KOPT-K1 (cell line): Measurements from ENCODE around the gene MROH7.

Source experiments
- H3K27ac ChIP-seq: fragments of 200-600 bp; sonication (generic); 2 replicates; pipeline ENCODE4 v1.5.1; 2016; ENCODE audit warnings: antibody characterized with exemption, mild to moderate bottlenecking, low read depth, low read length; ENCODE audit not compliant: poor library complexity, severe bottlenecking
- H3K36me3 ChIP-seq: fragments of 200-600 bp; sonication (generic); 2 replicates; pipeline ENCODE4 v1.5.1; 2017; ENCODE audit warnings: antibody characterized with exemption, mild to moderate bottlenecking, low read length, moderate library complexity; ENCODE audit not compliant: insufficient read depth
- H3K9me3 ChIP-seq: fragments of 200-600 bp; sonication (generic); 2 replicates; pipeline ENCODE4 v1.5.1; 2017; ENCODE audit warnings: antibody characterized with exemption, low read length, mild to moderate bottlenecking; ENCODE audit not compliant: insufficient read depth, poor library complexity, severe bottlenecking

Gene MROH7

DNA sequence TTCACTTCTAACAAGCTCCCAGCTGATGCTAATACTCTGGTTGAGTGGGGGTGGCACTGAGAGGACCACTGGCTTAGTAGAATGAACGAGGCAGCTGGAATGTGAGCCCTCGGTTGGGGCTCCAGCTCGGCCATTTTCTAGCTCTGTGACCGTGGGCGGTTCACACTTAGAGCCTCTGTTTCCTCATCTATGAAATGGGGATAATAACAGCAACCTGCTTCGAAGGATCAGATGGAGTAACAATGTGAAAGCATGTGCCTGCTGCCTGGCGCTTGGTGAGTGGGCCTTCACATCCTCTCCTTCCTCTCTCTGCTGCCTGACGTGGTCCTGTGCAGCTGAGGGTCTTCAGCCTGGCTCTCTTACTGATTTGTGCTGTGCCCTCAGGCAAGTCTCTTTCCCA, 53.2 kb downstream of the MROH7 start:
- H3K9me3 ChIP-seq = no peaks in the 10 kb centered on the region
- H3K36me3 ChIP-seq = no peaks in the 10 kb centered on the region
- no peak overlapping the region for H3K27ac ChIP-seq

DNA sequence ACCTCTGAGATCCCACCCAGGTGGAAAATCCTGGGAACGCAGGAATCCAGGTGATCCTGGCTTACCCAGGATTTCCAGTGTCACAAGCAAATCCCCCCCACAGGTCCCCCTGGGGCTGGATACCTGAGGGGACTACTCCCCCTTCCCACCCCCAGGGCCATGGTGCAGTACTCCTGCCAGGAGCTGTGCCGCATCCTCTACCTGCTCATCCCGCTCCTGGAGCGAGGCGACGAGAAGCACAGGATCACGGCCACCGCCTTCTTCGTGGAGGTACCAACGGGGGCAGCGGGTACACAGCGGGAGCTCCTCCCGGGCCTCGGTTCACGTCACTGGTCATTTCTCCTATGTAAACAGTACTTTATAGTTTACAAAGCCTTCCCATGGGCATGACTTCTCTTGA, 53.6 kb downstream of the MROH7 start:
- Histone ChIP-seq H3K9me3 (no peaks in the 10 kb centered on the region), H3K36me3 (no peaks in the 10 kb centered on the region), H3K27ac (no peak overlapping the region)

DNA sequence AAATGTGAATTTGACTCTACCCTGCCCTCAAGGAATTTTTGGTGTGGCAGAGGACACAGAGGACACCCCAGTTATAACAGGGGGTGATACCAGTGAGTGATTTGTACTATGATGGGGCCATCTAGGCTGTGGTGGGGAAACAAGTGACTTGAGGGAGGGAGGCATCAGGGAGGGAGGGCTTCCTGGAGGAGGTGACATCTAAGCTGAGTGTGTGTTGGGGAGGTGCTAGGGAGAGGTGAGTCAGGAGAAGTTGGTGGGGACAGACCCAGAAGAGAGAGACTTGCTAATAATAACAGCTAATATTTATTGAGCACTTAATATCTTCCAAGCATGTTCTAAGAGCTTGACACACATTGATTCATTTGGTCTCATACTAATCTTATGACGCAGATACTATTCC, 54.2 kb downstream of the MROH7 start:
- Histone ChIP-seq H3K9me3 (no peaks in the 10 kb centered on the region), H3K27ac (no peak overlapping the region), H3K36me3 (no peaks in the 10 kb centered on the region)

DNA sequence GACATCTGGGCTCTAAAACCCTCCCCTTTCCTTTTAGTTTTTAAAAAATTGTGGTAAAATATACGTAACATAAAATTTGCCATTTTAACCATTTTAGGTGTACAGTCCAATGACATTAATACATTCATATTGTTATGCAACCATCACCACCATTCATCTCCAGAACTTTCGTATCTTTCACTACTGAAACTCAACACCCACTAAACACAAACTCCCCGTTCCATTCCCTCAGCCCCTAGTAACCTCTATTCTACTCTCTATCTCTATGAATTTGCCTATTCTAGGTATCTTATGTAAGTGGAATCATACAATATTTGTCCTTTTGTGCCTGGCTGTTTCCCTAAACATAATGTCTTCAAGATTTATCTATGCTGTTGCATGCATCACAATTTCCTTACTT, 54.7 kb downstream of the MROH7 start:
- Histone ChIP-seq H3K27ac (no peak overlapping the region), H3K9me3 (no peaks in the 10 kb centered on the region), H3K36me3 (no peaks in the 10 kb centered on the region)

DNA sequence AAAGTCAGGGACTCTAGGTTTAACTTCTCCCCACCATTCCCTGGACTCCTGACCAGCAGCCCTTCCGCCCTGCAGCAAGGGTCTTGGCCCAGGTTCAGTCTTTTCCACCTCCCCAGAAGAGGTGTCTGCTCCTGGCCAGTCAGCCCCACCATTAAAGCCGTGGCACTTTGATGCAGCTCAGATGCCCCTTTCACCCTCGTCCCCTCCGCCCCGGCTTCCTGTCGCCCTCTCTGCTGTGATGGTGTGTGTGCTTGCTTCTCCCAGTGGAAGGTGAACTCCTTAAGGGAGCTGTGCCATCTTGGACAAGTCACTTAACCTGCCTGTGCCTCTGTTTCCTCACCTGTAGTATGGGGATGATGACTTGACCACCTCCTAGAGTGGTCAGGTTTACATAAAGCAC, 56.3 kb downstream of the MROH7 start:
- Histone ChIP-seq H3K27ac (no peak overlapping the region), H3K9me3 (no peaks in the 10 kb centered on the region)

DNA sequence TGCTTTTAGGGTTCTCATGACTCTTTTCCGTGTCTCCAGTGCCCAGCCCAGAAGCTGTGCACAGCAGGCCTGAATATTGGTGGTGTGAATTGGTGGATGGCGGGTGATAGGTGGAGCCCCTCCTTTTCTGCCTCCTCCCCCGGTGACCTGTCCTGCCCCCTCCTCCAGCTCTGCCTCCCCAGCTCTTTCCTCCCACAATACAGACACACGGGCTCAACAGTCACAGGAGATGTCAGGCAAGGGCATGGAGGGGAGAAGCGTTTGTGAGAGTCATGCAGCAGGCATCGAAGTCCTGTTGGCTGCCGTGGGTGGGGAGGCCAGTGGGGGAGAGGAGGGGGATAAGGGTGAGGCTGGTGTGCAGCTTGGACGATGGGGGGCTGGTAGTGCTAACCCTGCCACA, 56.8 kb downstream of the MROH7 start:
- Histone ChIP-seq H3K27ac (no peak overlapping the region), H3K9me3 (no peaks in the 10 kb centered on the region), H3K36me3 (no peaks in the 10 kb centered on the region)

More for the DNA sequence above, 56.3 kb downstream of the MROH7 start:
- no peaks in the 10 kb centered on the region for H3K36me3 ChIP-seq

DNA sequence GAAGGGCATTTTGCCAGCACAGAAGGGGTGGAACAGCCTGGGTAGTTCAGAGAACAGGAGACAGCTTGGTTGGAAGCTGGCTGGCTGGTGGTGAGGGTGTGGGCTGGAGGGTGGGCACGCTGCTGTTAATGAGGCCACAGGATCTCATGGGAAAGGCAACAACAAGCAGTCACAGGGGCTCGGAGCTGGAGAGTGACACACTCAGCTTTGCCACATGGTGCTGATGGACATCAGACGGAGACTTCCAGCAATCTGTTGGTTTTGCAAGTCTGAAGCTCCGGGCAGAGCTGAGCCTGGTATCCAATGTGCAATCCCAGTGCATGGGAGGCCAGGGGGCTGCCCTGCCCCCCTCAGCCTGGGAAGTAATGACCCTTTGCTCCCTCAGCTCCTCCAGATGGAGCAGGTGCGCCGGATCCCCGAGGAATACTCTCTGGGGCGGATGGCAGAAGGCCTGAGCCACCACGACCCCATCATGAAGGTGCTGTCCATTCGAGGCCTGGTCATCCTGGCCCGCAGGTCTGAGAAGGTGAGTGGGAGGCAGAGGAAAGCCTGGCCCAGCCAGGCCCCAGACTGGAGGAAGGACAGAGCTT, 58.4 kb downstream of the MROH7 start:
- H3K27ac ChIP-seq = no peak overlapping the region
- H3K9me3 ChIP-seq = no peaks in the 10 kb centered on the region
- no peaks in the 10 kb centered on the region for H3K36me3 ChIP-seq

DNA sequence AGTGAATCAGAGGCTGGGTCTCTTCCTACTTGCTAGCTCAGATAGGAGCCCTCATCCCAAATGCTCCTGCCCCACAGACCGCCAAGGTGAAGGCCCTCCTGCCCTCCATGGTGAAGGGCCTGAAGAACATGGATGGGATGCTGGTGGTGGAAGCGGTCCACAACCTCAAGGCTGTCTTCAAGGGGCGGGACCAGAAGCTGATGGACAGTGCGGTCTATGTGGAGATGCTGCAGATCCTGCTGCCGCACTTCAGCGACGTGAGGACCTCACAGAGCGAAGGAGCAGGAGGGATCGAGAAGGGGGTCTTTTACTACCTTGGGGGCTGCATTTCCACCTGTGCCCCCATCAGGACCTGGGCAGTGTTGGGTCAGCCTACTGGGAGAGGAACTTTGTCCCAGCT, 59.5 kb downstream of the MROH7 start:
- no peaks in the 10 kb centered on the region for H3K9me3 ChIP-seq
- no peak overlapping the region for H3K27ac ChIP-seq
- H3K36me3 ChIP-seq = no peaks in the 10 kb centered on the region

DNA sequence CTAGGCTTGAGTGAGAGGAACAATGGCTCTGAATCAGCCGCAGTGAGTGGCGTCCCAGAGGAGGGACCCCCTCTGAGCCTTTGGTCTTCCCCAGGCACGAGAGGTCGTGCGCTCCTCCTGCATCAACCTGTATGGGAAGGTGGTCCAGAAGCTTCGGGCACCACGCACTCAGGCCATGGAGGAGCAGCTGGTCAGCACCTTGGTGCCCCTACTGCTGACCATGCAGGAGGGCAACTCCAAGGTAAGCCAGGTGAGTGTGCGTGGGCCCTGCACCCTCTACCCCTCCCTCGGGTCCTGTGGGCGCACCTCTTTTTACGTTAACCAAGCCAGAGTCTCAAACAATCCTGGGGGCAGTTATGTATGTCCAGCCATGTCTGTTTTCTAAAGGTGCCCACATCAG, 60.4 kb downstream of the MROH7 start:
- no peaks in the 10 kb centered on the region for H3K9me3 ChIP-seq
- H3K36me3 ChIP-seq = no peaks in the 10 kb centered on the region
- no peak overlapping the region for H3K27ac ChIP-seq

DNA sequence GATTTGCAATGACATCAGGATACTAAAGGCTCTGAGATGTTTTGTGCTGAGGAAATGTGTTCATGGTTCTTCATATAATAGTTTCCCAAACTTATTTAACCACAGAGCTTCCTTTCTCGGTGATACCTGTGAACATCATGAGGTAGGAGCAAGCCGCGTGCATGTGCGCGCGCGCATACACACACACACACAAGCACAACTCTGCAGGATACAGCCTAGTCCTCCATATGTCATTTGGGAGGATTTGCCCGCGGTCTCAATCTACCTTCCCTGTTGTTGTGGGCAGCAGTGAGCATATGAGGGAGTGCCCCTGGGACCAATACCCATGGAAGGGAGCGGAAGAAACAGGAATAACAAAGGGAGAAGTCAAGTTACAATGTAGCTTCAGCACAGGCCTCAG, 61.9 kb downstream of the MROH7 start:
- Histone ChIP-seq H3K36me3 (no peaks in the 10 kb centered on the region), H3K9me3 (no peaks in the 10 kb centered on the region), H3K27ac (no peak overlapping the region)

DNA sequence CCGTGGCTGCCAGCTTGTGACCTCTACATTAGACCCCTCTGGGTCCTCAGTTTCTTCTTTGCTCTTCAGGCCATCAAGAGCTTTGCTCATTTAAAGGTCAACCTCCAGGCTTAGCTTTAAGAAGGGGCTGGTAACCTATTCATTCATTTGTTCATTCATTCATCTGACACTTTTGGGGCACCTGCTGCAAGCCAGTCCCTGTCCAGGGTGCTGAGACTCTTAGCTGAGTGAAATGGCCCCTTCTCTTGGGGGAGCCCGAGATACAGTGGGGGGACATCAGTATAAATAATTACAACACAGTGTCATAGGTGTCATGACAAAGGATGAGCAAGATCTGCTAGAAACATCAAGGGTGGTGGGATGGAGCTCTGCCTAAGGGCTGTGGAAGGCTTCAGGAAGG, 63.6 kb downstream of the MROH7 start:
- Histone ChIP-seq H3K36me3 (no peaks in the 10 kb centered on the region), H3K27ac (no peak overlapping the region), H3K9me3 (no peaks in the 10 kb centered on the region)

DNA sequence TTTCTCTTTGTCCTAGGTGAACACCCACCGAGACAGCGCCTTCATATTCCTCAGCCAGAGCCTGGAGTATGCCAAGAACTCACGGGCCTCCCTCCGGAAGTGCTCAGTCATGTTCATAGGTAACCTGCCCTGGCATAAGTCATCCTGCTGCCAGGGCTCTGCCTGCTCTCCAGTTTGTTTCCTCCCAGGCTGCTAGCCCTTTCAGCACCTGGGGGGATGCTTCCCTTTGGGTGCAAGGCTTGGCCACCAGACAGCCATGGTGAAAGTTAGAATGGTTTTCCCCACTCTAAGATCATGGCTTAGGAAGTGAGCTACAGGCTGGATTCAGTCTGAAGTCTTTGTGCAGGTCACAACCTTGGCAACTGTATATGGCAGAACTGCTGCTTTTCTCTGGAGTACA, 64.8 kb downstream of the MROH7 start:
- Histone ChIP-seq H3K36me3 (no peaks in the 10 kb centered on the region), H3K9me3 (no peaks in the 10 kb centered on the region), H3K27ac (no peak overlapping the region)

DNA sequence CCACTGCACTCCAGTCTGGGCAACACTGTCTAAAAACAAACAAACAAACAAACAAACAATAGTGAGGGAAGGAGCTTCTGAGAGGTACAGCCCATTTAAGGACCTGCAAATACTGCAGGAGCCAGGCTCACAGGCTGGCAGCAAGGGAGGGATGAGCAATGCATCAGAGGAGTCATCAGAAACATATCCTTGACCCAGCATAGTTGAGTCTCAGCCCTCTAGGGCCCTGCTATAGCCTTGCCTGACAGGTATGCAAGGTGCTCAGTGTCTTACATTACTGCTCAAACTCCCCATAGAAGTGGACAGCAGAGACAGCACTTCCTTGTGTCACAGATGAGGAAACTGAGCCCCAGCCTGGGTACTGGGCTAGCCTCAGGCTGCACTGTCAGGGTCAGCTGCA, 66.8 kb downstream of the MROH7 start:
- Histone ChIP-seq H3K27ac (no peak overlapping the region), H3K36me3 (no peaks in the 10 kb centered on the region), H3K9me3 (no peaks in the 10 kb centered on the region)

DNA sequence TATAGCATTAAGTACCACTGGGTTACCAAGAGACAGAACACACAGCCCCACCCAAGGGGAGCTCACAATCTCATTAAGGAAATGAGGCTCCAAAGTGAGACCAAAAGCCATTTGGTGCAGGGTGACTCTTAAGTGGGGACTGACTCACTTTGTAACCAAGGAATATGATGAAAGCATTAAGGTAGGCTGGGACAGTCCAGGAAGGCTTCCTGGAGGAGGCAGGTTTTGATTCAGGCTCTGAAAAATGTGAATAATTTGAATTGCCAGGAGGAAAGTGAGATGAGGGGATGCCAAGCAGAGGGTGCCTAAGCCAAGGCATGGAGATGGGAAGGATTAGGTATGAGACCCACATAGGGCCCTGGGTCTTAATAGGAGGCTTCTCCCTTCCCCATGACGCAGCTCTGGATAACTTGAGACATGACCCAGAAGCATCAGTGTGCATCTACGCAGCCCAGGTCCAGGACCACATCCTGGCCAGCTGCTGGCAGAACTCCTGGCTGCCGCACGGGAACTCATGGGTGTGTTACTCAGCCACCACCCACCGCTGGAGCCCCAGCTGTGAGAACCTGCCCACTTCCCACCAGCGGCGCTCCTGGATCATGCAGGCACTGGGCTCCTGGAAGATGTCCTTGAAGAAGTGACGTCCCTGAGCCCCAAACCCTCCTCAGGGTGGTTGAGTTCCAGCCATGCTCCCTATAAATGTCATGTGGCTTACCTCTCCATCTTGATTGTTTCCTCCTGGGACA, 68.1 kb downstream of the MROH7 start:
- no peaks in the 10 kb centered on the region for H3K9me3 ChIP-seq
- H3K36me3 ChIP-seq = no peaks in the 10 kb centered on the region
- H3K27ac ChIP-seq = no peak overlapping the region

DNA sequence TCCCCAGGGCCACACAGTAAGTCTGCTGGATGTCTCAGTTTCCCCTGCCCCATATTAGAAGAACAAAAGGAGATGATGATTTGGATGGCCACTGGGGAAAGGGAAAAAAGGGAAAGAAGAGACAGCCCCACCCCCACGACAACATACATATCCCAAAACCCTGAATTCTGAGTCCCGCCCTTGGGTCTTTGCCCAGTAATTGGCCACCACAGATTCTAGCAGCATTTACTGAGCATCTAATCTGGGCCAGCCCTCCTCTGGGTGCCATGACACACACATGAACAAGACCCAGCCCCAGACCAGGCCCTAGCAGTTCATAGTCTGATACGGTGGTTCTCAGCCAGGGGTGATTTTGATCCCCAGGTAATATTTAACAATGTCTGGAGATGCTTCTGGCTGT, 68.8 kb downstream of the MROH7 start:
- H3K36me3 ChIP-seq = no peaks in the 10 kb centered on the region
- no peak overlapping the region for H3K27ac ChIP-seq
- no peaks in the 10 kb centered on the region for H3K9me3 ChIP-seq

DNA sequence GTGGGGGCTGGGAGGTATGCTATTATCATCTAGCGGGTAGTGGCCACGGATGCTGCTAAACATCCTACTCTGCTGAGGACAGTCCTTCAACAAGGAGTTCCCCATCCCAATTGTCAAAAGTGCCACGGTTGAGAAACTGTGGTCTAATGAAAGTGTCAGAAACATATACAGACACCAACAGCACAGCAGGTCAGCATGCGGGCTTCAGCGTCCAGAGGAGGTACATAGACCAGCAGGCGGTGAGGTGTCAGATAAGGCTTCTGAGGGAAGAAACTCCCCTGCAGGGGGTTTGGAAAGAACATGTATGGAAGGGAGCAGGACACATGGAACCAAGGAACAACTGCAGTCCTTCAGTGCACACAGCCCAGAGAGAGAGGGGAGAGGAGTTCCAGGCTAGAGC, 69.3 kb downstream of the MROH7 start:
- Histone ChIP-seq H3K27ac (no peak overlapping the region), H3K36me3 (no peaks in the 10 kb centered on the region), H3K9me3 (no peaks in the 10 kb centered on the region)
